ENCODE measurements around the gene GNE. TPM values are rescaled to one million over a fixed set of nuclear protein-coding genes. Genes with fewer than 3 reads are reported as not detected.

The GNE gene
- total RNA-seq, 1 experiment from 2014 or later: 4.6 TPM

GRCh38 chr9:36251428-36251827 is 6.8 kb downstream of the GNE start (continued):
- TF ChIP-seq FOXJ3 (CRISPR knock-in tag; IDR thresholded peaks at IDR 0.05; ENCODE audit: borderline replicate concordance) (no peak), CREM (CRISPR knock-in tag; IDR thresholded peaks at IDR 0.05) (no peak), FOXK1 (CRISPR knock-in tag; IDR thresholded peaks at IDR 0.05) (no peak), FOXP1 (CRISPR knock-in tag; IDR thresholded peaks at IDR 0.05; ENCODE audit: borderline replicate concordance) (no peak), ARID4B (CRISPR knock-in tag; IDR thresholded peaks at IDR 0.05; ENCODE audit: borderline replicate concordance) (no peak), ZSCAN18 (CRISPR knock-in tag; IDR thresholded peaks at IDR 0.05) (no peak), ZNF263 (CRISPR knock-in tag; IDR thresholded peaks at IDR 0.05; ENCODE audit: low read depth) (no peak)

DNA sequence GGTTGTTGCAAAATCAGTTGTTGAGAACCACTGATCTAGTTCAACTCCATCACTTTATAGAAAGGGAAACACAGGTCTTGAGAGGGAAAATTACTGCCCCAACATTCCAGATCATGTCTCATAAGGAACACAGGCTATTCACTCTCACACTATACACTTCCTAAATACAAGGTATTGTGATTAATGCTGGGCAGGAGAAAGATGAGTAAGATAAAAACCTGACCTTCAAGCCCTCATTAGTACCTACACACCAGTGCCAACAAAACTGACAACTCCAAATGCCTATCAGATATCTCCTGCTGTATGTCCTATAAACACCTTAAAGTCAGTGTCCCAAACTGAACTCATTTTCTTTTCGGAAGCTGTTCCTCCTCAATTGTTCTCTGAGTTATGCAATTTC is 8.2 kb downstream of the GNE start:
- no peak overlapping the region for H3K27ac Mint-ChIP-seq
- POLR2A ChIA-PET: no interaction called here
- H3K9me3 Mint-ChIP-seq: no peaks in the 10 kb centered on the region
- no peaks in the 10 kb centered on the region for H3K4me1 Mint-ChIP-seq
- H3K4me3 Mint-ChIP-seq: no peak overlapping the region
- ATAC-seq (no peak), DNase-seq (ENCODE audit: low spot score) (no peak)
- peaks cover 5% of the 10 kb centered on the region; the same call in 1 of the 2 replicates for H3K36me3 Mint-ChIP-seq
- CTCF ChIA-PET: interaction anchor here (3.1 kb wide), 1 partner anchor 79 kb away, joined by 12 read pairs; no protein-coding TSS in a partner anchor
- H3K27me3 Mint-ChIP-seq (ENCODE audit: low read depth): no peaks in the 10 kb centered on the region
- TF ChIP-seq NR1H2 (CRISPR knock-in tag; IDR thresholded peaks at IDR 0.05) (no peak), JAZF1 (CRISPR knock-in tag; IDR thresholded peaks at IDR 0.05) (no peak), ZSCAN18 (CRISPR knock-in tag; IDR thresholded peaks at IDR 0.05) (no peak), RELA (CRISPR knock-in tag; IDR thresholded peaks at IDR 0.05; ENCODE audit: borderline replicate concordance) (no peak), ATF6 (CRISPR knock-in tag; IDR thresholded peaks at IDR 0.05) (no peak), CREM (CRISPR knock-in tag; IDR thresholded peaks at IDR 0.05) (no peak), ZBTB21 (CRISPR knock-in tag; IDR thresholded peaks at IDR 0.05; ENCODE audit: borderline replicate concordance) (no peak), CBFB (CRISPR knock-in tag; IDR thresholded peaks at IDR 0.05; ENCODE audit: low read depth) (no peak), SP1 (CRISPR knock-in tag; conservative IDR thresholded peaks at IDR 0.05) (no peak), ZNF671 (CRISPR knock-in tag; IDR thresholded peaks at IDR 0.05) (no peak), ZNF263 (CRISPR knock-in tag; IDR thresholded peaks at IDR 0.05; ENCODE audit: low read depth) (no peak), AFF4 (CRISPR knock-in tag; IDR thresholded peaks at IDR 0.05; ENCODE audit: borderline replicate concordance) (no peak)
- TF ChIP-seq, protein P1, sequence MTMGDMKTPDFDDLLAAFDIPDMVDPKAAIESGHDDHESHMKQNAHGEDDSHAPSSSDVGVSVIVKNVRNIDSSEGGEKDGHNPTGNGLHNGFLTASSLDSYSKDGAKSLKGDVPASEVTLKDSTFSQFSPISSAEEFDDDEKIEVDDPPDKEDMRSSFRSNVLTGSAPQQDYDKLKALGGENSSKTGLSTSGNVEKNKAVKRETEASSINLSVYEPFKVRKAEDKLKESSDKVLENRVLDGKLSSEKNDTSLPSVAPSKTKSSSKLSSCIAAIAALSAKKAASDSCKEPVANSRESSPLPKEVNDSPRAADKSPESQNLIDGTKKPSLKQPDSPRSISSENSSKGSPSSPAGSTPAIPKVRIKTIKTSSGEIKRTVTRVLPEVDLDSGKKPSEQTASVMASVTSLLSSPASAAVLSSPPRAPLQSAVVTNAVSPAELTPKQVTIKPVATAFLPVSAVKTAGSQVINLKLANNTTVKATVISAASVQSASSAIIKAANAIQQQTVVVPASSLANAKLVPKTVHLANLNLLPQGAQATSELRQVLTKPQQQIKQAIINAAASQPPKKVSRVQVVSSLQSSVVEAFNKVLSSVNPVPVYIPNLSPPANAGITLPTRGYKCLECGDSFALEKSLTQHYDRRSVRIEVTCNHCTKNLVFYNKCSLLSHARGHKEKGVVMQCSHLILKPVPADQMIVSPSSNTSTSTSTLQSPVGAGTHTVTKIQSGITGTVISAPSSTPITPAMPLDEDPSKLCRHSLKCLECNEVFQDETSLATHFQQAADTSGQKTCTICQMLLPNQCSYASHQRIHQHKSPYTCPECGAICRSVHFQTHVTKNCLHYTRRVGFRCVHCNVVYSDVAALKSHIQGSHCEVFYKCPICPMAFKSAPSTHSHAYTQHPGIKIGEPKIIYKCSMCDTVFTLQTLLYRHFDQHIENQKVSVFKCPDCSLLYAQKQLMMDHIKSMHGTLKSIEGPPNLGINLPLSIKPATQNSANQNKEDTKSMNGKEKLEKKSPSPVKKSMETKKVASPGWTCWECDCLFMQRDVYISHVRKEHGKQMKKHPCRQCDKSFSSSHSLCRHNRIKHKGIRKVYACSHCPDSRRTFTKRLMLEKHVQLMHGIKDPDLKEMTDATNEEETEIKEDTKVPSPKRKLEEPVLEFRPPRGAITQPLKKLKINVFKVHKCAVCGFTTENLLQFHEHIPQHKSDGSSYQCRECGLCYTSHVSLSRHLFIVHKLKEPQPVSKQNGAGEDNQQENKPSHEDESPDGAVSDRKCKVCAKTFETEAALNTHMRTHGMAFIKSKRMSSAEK (CRISPR knock-in tag; IDR thresholded peaks at IDR 0.05; ENCODE audit: borderline replicate concordance): no peak
- TF ChIP-seq, protein P2, sequence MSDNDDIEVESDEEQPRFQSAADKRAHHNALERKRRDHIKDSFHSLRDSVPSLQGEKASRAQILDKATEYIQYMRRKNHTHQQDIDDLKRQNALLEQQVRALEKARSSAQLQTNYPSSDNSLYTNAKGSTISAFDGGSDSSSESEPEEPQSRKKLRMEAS (CRISPR knock-in tag; IDR thresholded peaks at IDR 0.05): no peak
